ENCODE data around the gene FANCE.
"Not testable (repeated sequence)": the region's sequence is repeated elsewhere in the genome, so short reads cannot be mapped to it uniquely, and the experiment has no call there.

Gene FANCE

DNA sequence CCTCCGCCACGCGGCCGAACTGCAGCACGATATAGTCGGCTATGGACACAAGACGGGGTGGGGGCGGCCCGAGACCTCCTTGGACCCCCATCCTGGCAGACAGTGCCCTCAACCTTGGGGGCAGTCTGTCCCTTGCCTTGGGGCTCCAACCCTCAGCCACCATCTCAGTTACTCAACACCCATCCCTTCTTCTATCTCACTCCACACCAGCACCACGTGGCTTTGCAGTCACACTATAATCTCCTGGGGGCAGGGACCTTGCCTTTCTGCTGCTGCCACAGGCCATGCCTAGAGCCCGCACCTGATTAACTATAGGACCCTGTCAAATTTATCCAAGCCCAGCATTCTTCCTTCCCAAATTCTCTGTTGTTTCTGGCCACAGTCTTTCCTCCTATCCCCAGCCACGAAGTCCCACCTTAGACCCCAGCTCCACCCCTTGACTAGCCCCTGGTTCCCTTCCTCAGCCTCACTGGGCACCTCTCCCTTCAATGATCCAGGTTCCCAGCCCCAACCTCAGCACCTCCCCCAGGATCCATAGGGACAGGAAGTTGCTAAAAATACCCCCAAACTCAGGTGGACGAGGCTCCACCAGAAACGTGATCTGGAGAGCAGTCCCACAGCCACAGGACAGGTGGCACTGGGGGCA, 46.4 kb downstream of the FANCE start:
- no peak for DNase-seq (ENCODE audit: low read depth)

DNA sequence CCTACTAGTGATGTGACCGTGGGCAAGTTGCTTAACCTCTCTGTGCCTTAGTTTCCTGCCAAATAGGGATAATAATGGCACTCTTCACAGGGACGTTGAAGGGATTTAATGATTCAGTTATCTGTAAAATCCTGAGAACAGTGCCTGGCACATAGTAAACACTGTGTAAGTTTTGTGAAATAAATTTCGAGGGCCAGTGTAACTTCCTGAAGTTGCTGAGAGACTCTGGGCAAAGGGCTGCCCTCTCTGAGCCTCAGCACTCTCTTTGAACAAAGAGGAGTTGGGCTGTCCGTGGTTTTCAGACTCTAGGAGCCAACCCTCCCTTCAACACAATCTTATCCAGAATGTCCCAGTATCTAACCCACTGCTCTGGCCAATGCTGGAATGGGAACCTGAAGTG, 47.2 kb downstream of the FANCE start:
- no peak for DNase-seq (ENCODE audit: low read depth)

DNA sequence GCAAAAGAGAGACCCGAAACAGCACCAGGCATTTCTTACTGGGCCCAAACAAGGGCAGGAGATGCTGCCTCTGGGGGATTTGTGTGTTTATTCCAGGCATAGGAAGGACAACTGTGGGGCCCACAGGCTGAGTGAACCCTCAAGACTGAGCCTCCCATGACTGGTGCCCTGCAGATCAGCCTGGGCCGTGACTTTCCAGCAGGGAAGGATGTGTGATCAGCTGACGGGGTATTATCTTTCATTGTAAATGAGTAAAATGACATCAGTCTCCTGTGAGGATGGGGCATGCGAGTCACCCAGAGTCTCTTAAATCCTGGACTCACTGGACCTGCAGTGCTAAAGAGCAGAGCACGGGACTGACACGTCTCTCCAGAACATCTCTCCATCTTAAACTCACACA, 48.6 kb downstream of the FANCE start:
- DNase-seq (ENCODE audit: low read depth): no peak

DNA sequence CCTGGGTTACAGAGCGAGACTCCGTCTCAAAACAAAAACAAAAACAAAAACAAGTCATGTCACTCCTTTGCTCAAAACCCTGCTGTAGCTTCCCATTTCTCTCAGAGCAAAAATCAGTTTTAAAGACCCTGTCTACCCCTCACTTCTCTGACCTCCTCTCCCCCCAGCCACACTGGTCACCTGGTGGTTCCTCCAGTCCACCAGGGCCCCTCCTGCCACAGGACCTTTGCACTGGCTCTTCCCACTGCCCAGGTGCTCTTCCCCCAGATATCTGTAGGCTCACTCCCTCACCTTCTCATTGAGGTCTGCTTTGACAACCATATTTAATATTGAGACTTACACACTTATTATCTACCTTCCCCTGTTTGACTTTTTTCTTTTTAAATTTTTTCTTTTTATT, 49.6 kb downstream of the FANCE start:
- no peak for DNase-seq (ENCODE audit: low read depth)

DNA sequence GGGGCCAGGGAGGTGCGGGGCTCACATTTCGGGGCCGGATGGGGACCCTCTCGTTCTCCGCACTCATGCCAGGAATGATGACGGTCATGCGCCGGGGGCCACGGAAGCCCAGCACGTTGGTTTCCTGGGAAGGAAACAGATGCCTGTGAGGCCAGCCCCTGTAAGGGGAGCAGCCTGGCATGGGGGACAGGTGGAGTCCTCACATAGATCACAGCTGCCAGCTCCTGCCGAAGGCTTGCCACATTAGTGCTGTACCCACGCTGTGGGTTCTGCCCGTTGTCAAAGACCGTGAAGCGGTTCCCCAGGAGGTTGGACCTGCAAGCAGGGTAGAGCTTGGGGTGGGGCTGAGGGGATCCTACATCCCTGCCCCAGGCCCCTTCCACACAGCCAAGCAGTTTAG, 51.4 kb downstream of the FANCE start:
- DNase-seq (ENCODE audit: low read depth): no peak

DNA sequence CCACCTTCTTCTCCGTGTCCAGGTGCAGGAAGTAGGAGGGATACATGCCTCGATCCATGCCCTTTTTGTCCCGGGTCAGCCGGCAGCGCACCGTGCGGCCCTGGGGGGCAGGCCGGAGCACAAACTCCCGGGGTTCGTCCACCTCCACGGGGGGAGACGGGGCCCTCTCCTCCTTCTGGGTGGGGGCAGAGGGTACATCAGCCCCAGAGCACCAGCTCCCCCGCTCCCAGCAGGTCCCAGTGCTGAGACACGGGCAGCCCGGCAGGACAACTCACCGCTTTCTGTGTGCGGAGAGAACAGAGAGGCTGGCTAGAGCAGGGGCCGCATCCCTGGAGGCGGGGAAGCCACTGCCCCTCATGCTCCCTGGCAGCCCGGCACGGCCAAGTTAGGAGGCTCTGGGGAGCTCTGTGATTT, 53.9 kb downstream of the FANCE start:
- no peak for DNase-seq (ENCODE audit: low read depth)

DNA sequence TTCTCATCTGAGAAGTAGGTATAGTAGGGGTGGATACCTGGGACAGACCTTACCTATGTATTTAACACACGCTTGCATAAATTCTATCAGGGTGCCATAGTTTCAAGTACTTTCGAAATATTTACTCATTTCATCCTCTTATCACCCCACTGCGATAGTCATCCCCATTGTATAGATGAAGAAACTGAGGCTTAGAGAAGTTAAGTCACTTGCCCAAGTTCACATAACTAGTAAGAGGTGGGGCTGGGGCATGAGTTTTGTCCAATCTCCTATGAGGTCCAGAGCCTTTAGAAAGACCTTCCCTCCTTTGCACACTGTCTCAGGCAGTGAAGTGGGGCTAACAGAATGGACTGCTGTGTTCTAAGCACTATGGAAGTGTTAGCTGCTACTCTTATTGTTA, 54.4 kb downstream of the FANCE start:
- no peak for DNase-seq (ENCODE audit: low read depth)

DNA sequence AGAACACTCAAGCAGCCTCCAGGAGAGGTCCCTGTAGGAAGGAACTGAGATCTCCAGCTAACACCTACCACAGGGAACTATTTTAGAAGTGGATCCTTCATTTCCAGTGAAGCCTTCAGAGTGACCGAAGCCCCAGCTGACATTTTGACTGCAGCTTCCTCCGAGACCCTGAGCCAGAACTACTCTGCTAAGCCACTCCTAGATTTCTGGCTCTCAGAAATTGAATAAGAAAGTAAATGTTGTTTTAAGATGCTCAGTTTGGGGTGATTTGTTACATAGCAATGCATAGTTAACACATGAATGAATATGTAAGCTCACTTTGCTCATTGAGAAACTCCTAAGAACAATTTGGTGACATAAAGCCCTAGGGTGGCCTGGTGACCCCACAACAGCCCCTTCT, 55.1 kb downstream of the FANCE start:
- no peak for DNase-seq (ENCODE audit: low read depth)

DNA sequence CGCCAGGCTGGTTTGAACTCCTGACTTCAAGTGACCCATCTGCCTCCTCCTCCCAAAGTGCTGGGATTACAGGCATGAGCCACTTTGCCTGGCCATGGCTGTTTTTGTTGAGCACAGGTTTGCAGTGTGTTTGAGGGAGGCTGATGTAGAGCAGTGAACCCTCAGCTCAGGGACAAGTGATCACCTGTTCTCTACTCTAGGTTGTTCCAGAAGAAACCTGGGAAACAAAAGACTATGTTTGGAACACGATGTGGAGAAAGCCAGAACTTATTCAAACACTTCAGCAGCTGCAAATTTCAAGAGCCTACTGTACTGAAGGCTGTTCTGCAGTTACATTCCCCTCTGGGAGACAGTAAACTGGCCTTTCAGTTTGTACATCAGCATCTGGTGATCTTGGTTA, 55.9 kb downstream of the FANCE start:
- no peak for DNase-seq (ENCODE audit: low read depth)

DNA sequence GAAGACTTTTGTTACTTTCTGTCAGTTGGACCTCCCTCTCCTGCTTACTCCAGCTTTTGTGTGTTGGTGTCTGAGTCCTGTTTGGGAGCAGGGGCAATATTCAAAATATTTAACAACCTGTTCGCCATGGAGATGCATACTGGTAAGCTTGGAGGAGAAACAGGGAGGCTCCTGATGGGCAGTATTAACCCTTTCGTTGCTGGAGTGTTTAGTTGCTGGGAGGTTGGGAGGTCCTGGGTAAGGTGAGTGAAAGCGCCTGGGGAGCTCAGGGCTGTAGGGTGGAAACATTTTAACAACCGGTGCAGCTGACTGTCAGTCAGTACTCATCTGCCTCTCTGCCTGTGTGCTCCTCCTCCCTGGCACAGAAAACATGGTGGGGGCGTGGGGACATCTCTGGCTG, 56.4 kb downstream of the FANCE start:
- no peak for DNase-seq (ENCODE audit: low read depth)

DNA sequence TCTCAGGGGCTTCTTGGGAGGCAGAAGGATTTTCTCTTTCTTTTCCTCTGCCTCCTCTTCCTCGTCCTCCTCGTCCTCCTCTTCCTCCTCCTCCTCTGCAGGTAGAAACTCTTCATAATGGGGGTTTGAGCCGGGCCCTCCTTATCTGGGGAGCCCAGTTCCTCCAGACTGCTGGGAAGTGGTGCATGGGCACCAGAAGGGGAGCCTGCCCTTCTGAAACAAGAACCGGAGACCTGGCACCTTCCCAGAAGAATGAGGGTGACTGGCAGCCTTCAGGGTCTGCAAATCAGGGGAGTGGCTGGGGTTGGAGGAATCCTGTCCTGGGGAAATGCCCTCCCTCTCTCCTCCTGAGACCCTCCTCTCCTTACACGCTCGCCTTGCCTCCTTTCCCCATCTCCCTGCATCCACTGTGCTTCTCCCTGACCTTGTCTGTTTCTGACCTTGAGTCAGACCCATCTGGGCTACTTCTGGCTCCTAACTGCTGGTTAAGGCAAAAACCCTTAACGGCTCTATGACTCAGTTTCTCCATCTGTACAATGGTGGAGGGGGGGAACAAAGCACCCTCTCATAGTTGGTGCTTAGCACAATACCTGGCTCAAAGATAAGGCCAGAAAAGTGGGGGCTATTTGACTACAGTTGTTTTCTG, 58.9 kb downstream of the FANCE start:
- DNase-seq (ENCODE audit: low read depth): no peak

DNA sequence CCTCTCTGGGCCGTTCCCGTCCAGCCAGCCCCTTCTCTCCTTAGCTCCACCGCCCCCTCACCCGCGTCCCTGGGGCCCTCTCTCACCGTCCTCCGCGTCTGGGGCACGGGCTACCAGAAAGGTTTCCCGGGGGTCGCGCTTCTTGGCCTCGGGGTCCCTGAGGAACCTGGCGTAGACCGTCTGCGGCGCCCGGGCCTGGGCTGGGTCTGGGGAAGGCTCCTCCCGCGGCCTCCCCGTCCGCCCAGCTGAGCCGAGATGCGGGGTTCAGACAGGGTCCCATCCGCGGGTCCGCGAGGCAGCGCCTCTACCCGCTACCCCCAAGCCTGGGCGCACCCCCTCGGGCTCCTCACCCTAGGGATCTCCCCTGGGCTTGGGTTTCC, 59.4 kb downstream of the FANCE start:
- no peak for DNase-seq (ENCODE audit: low read depth)

DNA sequence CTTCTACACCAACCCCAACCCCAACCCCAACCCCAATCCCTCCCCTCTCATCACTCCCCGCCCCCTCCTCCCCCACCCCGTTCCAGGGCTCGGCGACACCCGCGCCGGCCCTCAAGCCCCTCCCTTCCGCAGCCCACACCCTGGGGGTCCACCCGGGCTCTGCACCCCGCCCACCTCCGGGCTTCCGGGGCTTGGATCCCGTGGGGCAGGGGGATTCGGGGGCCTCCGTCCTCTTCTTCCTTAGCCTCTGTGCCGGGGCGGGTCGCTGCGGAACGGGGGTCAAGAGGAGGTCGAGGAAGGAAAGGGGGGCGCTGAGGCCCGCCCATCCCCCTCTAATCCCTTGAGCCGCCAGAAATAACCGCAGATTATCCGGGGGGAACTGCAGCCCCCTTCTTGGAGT, 59.9 kb downstream of the FANCE start:
- no peak for DNase-seq (ENCODE audit: low read depth)

DNA sequence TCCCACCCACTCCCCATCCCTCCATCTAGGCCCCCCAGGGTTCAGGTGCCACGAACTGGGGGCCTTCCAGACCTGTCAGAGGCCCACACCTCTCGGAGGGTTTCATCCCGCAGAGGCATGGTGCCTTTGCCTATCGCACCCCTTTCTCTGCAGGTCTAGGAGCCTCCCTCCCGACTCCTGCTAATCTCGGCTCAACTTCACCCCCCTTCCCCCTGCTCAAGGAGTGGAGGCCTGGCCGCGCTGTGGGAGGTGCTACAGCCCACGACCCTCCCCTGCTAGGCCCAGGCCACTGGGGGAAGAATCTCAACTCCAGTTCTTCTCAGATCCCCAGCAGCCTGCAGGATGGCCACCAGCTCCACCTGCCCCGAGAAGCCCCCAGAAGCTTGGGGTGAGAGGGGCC, 60.6 kb downstream of the FANCE start, which contains the start of gene TULP1:
TSS of gene TULP1 (minus strand) at position 157 of the 400 bp plus-strand sequence. CDS start at position 119, 38 bp downstream.
- no peak for DNase-seq (ENCODE audit: low read depth)

DNA sequence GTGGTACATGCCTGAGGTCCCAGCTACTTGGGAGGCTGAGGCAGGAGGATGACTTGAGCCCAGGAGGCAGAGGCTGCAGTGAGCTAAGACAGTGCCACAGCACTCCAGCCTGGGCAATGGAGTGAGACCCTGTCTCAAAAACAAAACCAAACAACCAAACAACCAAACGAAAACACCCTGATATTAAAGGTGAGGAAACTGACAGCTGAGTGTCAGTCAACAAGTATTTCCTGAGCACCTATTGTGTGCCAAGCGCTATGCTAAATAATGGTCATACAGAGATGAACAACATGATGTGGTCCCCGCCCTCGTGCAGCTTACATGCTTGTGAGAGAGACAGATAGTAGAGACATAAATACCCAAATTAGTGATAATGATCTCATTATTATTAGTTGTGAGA, 62.4 kb downstream of the FANCE start:
- no peak for DNase-seq (ENCODE audit: low read depth)

DNA sequence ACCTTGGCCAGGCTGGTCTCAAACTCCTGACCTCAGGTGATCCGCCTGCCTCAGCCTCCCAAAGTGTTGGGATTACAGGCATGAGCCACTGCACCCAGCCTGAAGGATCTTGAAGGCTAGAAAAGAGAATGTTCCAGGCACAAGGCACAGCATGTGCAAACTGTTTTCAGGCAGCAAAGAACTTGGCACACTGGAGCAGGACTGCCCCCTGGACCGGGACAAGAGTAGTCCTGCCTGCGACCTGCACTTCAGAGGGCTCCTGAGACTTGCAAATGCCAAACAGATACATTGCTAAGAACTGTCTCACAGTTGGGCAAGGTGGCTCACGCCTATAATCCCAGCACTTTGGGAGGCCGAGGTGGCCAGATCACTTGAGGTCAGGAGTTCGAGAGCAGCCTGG, 63.8 kb downstream of the FANCE start:
- DNase-seq (ENCODE audit: low read depth): not testable (repeated sequence)
